Trophoblast cell (in vitro differentiated cells and primary cell): ENCODE measurements around the gene CTDSPL2.

Source experiments
- DNase-seq, 2 donors: peaks; one replicate each; pipeline ENCODE4 v3.0.0-alpha.2; 2016
- H2AFZ ChIP-seq: 2 replicates; pipeline ENCODE4 v1.6.1; 2013; ENCODE audit warnings: low read length, moderate library complexity, mild to moderate bottlenecking; ENCODE audit not compliant: insufficient read depth, poor library complexity
- H2AK5ac ChIP-seq: 2 replicates; pipeline ENCODE4 v1.6.1; 2013; ENCODE audit warnings: mild to moderate bottlenecking, low read length
- H2BK120ac ChIP-seq: 2 replicates; pipeline ENCODE4 v1.6.1; 2013; ENCODE audit warnings: low read length, mild to moderate bottlenecking, moderate library complexity; ENCODE audit not compliant: insufficient read depth, poor library complexity
- H2BK12ac ChIP-seq: 2 replicates; pipeline ENCODE4 v1.6.1; 2013; ENCODE audit warnings: mild to moderate bottlenecking, low read length, moderate library complexity
- H2BK5ac ChIP-seq: 2 replicates; pipeline ENCODE4 v1.6.1; 2013; ENCODE audit warnings: low read length, low read depth, moderate library complexity, mild to moderate bottlenecking; ENCODE audit not compliant: poor library complexity
- H3K14ac ChIP-seq: 2 replicates; pipeline ENCODE4 v1.6.1; 2013; ENCODE audit warnings: mild to moderate bottlenecking, low read length
- H3K18ac ChIP-seq: 2 replicates; pipeline ENCODE4 v1.6.1; 2013; ENCODE audit warnings: mild to moderate bottlenecking, low read length
- H3K23ac ChIP-seq: 2 replicates; pipeline ENCODE4 v1.6.1; 2013; ENCODE audit warnings: low read length
- H3K27ac ChIP-seq: 2 replicates; pipeline ENCODE4 v1.5.1; 2013; ENCODE audit warnings: low read depth, mild to moderate bottlenecking, inconsistent platforms, low read length, moderate library complexity
- H3K27me3 ChIP-seq: 2 replicates; pipeline ENCODE4 v1.6.1; 2013; ENCODE audit warnings: inconsistent platforms, mild to moderate bottlenecking, low read length, moderate library complexity; ENCODE audit not compliant: insufficient read depth
- H3K36me3 ChIP-seq, 2 experiments: 1 replicate in 1 of 2; 2 replicates in 1 of 2; pipeline ENCODE4 v1.6.1; 2013; ENCODE audit warnings: low read length in 2 of 2, mild to moderate bottlenecking in 2 of 2, moderate library complexity in 1 of 2; ENCODE audit not compliant: insufficient read depth in 2 of 2, control insufficient read depth in 1 of 2
- H3K4ac ChIP-seq: 2 replicates; pipeline ENCODE4 v1.6.1; 2013; ENCODE audit warnings: low read depth, mild to moderate bottlenecking, low read length, moderate library complexity
- H3K4me1 ChIP-seq, 2 experiments: 1 replicate in 1 of 2; 2 replicates in 1 of 2; pipeline ENCODE4 v1.6.1; 2013; ENCODE audit warnings: low read length in 2 of 2, mild to moderate bottlenecking in 2 of 2, moderate library complexity in 1 of 2; ENCODE audit not compliant: insufficient read depth in 2 of 2, control insufficient read depth in 1 of 2
- H3K4me2 ChIP-seq: 2 replicates; pipeline ENCODE4 v1.6.1; 2013; ENCODE audit warnings: inconsistent platforms, mild to moderate bottlenecking, low read length, moderate library complexity
- H3K4me3 ChIP-seq: 2 replicates; pipeline ENCODE4 v1.5.1; 2013; ENCODE audit warnings: mild to moderate bottlenecking, low read depth, low read length, inconsistent platforms
- H3K79me1 ChIP-seq: one replicate; pipeline ENCODE4 v1.6.1; 2013; ENCODE audit warnings: low read length
- H3K79me2 ChIP-seq: 2 replicates; pipeline ENCODE4 v1.6.1; 2013; ENCODE audit warnings: low read length, mild to moderate bottlenecking; ENCODE audit not compliant: control insufficient read depth, insufficient read depth, poor library complexity
- H3K9ac ChIP-seq: 2 replicates; pipeline ENCODE4 v1.6.1; 2013; ENCODE audit warnings: mild to moderate bottlenecking, low read length
- H3K9me3 ChIP-seq: 2 replicates; pipeline ENCODE4 v1.6.1; 2013; ENCODE audit warnings: low read depth, mild to moderate bottlenecking, control low read depth, inconsistent platforms, low read length; ENCODE audit not compliant: insufficient read depth
- H4K12ac ChIP-seq: 2 replicates; pipeline ENCODE4 v1.6.1; 2013; ENCODE audit warnings: low read depth, mild to moderate bottlenecking, low read length, moderate library complexity
- H4K8ac ChIP-seq: 2 replicates; pipeline ENCODE4 v1.6.1; 2013; ENCODE audit warnings: low read depth, mild to moderate bottlenecking, low read length, moderate library complexity
- H4K91ac ChIP-seq: one replicate; pipeline ENCODE4 v1.6.1; 2013; ENCODE audit warnings: low read depth, mild to moderate bottlenecking, low read length, moderate library complexity
- WGBS: extraction: QIAGEN DNeasy Blood & Tissue Kit; methylation state at CpG from one replicate; pipeline ENCODE4 v1.1.7; 2013; ENCODE audit warnings: missing lambda C conversion rate; ENCODE audit not compliant: insufficient read length, insufficient coverage; ENCODE audit errors: extremely low coverage; 5-methylcytosine and 5-hydroxymethylcytosine counted together

CTDSPL2 gene

DNA sequence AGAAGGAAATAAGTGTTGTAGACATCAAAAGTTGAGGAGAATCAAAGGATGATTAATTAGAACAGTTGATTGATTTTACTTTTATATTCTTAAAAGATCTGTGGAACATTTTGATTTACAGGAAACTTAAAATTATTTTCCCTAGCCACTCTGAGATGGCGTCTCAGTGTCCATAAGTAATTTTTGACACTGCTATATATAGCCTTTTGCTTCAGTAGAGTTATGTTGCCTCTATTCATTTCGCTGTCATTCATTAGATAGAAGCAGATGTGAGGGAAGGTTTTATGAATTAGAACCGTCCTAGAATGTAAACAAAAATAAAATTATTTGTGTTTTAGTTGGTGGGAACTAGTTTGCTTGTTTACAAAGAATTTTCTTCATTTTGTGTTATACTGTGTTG is 58.5 kb downstream of the CTDSPL2 start:
- no peak overlapping the region for H2BK5ac ChIP-seq
- no peak overlapping the region for H4K12ac ChIP-seq
- H3K36me3 ChIP-seq: peaks cover 10 to 16% of the 10 kb centered on the region in 2 experiments
- H4K8ac ChIP-seq: no peak overlapping the region
- H3K4me1 ChIP-seq: no peaks in the 10 kb centered on the region
- H2AK5ac ChIP-seq: no peak overlapping the region
- no peak overlapping the region for H3K18ac ChIP-seq
- H2AFZ ChIP-seq: no peak overlapping the region
- no peak overlapping the region for H2BK120ac ChIP-seq
- H3K23ac ChIP-seq: no peak overlapping the region
- no peak overlapping the region for H2BK12ac ChIP-seq
- H3K27ac ChIP-seq: no peak overlapping the region
- H3K27me3 ChIP-seq: no peaks in the 10 kb centered on the region
- no CpG with 5 or more reads among the region's 3 CpGs for WGBS
- no peak overlapping the region for H4K91ac ChIP-seq
- H3K9ac ChIP-seq: no peak overlapping the region
- no peak overlapping the region for H3K4ac ChIP-seq
- H3K79me2 ChIP-seq: no peaks in the 10 kb centered on the region
- no peaks in the 10 kb centered on the region for H3K79me1 ChIP-seq
- no peak overlapping the region for H3K4me3 ChIP-seq
- no peak overlapping the region for H3K14ac ChIP-seq
- no peaks in the 10 kb centered on the region for H3K9me3 ChIP-seq
- DNase-seq: no peak
- H3K4me2 ChIP-seq: no peak overlapping the region

DNA sequence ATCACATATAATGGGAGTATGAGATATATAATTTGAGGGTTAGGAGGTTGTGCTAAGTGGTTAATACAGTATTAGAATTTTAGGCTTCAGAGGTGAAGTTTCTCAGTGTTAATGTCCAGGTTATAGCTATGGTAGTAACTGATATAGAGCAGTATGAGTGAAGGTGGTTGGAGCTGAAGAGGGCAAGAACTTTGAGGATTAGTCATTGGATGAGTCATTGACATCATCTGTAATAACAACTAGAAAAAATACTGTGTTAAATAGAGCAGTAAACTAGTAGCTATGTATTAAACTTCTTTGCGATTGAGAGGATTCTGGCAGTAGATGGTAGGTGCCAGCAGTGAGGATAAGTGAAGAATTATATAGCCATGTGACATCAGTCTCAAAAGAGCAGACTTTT is 62.0 kb downstream of the CTDSPL2 start:
- H3K18ac ChIP-seq: no peak overlapping the region
- peak in 1 of 2 donors; percentile 45 for DNase-seq
- no peak overlapping the region for H2BK120ac ChIP-seq
- no peak overlapping the region for H2AK5ac ChIP-seq
- H2AFZ ChIP-seq: no peak overlapping the region
- H3K4me3 ChIP-seq: no peak overlapping the region
- H2BK12ac ChIP-seq: no peak overlapping the region
- H3K79me2 ChIP-seq: no peaks in the 10 kb centered on the region
- no peak overlapping the region for H2BK5ac ChIP-seq
- peaks cover 0 to 2% of the 10 kb centered on the region in 2 experiments for H3K4me1 ChIP-seq
- H3K4ac ChIP-seq: no peak overlapping the region
- no peak overlapping the region for H3K23ac ChIP-seq
- no peaks in the 10 kb centered on the region for H3K9me3 ChIP-seq
- peaks cover 2% of the 10 kb centered on the region for H3K79me1 ChIP-seq
- no peak overlapping the region for H4K12ac ChIP-seq
- no peak overlapping the region for H3K27ac ChIP-seq
- peaks cover 10 to 20% of the 10 kb centered on the region in 2 experiments for H3K36me3 ChIP-seq
- no peak overlapping the region for H3K9ac ChIP-seq
- H4K8ac ChIP-seq: no peak overlapping the region
- no peak overlapping the region for H4K91ac ChIP-seq
- H3K27me3 ChIP-seq: no peaks in the 10 kb centered on the region
- H3K4me2 ChIP-seq: no peak overlapping the region
- H3K14ac ChIP-seq: no peak overlapping the region
- no CpG with 5 or more reads among the region's 1 CpG for WGBS

DNA sequence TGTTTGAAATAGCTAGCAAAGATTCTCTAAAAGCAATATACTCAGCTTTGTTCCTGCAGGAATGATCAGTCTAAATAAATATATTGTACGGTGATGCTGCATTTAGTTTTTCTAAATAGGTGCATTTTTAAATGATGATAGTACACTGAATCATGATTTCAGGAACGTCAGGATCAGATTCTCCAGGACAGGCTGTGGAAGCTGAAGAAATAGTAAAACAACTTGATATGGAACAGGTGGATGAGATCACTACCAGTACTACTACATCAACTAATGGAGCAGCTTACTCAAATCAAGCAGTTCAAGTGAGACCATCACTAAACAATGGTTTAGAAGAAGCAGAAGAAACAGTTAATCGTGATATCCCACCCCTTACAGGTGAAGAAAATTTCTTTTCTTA is 63.2 kb downstream of the CTDSPL2 start:
- Histone ChIP-seq H3K36me3 (peaks cover 11 to 21% of the 10 kb centered on the region in 2 experiments), H3K4me3 (no peak overlapping the region), H3K79me1 (peaks cover 2% of the 10 kb centered on the region), H2AK5ac (no peak overlapping the region), H2BK120ac (no peak overlapping the region), H4K12ac (no peak overlapping the region), H3K4me1 (peaks cover 0 to 2% of the 10 kb centered on the region in 2 experiments), H2BK5ac (no peak overlapping the region), H4K8ac (no peak overlapping the region), H3K4me2 (no peak overlapping the region), H3K18ac (no peak overlapping the region), H3K27ac (no peak overlapping the region), H3K9me3 (no peaks in the 10 kb centered on the region), H3K23ac (no peak overlapping the region), H2BK12ac (no peak overlapping the region), H3K9ac (no peak overlapping the region), H3K4ac (no peak overlapping the region), H3K79me2 (no peaks in the 10 kb centered on the region), H2AFZ (no peak overlapping the region), H3K27me3 (no peaks in the 10 kb centered on the region), H3K14ac (no peak overlapping the region), H4K91ac (no peak overlapping the region)
- no CpG with 5 or more reads among the region's 3 CpGs for WGBS
- peak in 1 of 2 donors; percentile 13 for DNase-seq

DNA sequence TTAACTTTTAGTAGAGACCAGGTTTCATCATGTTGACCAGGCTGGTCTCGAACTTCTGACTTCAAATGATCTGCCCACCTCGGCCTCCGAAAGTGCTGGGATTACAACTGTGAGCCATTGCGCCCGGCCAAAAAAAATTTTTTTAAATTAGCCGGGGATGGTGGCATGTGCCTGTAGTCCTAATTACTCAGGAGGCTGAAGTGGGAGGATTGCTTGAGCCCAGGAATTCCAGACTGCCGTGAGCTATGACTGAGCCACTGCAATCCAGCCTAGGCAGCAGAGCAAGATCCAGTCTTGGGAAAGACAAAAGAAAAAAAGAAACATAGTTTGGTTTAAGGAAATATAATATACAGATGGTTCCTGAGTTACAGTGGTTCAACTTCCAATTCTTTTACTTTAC is 64.6 kb downstream of the CTDSPL2 start:
- Histone ChIP-seq H3K14ac (no peak overlapping the region), H3K9me3 (no peaks in the 10 kb centered on the region), H3K4me1 (peaks cover 0 to 2% of the 10 kb centered on the region in 2 experiments), H3K79me2 (no peaks in the 10 kb centered on the region), H3K4me3 (no peak overlapping the region), H3K9ac (no peak overlapping the region), H2AFZ (no peak overlapping the region), H4K8ac (peak overlapping the region; percentile 10), H3K23ac (no peak overlapping the region), H4K12ac (no peak overlapping the region), H2BK120ac (no peak overlapping the region), H3K18ac (no peak overlapping the region), H3K36me3 (peaks cover 11 to 21% of the 10 kb centered on the region in 2 experiments), H2AK5ac (no peak overlapping the region), H3K79me1 (peaks cover 2% of the 10 kb centered on the region), H3K4ac (no peak overlapping the region), H2BK5ac (no peak overlapping the region), H3K27ac (no peak overlapping the region), H2BK12ac (no peak overlapping the region), H3K4me2 (no peak overlapping the region), H4K91ac (no peak overlapping the region), H3K27me3 (no peaks in the 10 kb centered on the region)
- WGBS: no CpG with 5 or more reads among the region's 7 CpGs
- DNase-seq: peak; percentile 52 to 53
